HG03565 (cell line): Measurements from ENCODE around the gene PHF2.

Experiments
- ATAC-seq: cut with Tn5 transposase; IDR thresholded peaks from one replicate; pipeline ENCODE4 v1.9.1; 2021; ENCODE audit warnings: mild to moderate bottlenecking, moderate library complexity; ENCODE audit not compliant: unreplicated experiment

Gene PHF2

DNA sequence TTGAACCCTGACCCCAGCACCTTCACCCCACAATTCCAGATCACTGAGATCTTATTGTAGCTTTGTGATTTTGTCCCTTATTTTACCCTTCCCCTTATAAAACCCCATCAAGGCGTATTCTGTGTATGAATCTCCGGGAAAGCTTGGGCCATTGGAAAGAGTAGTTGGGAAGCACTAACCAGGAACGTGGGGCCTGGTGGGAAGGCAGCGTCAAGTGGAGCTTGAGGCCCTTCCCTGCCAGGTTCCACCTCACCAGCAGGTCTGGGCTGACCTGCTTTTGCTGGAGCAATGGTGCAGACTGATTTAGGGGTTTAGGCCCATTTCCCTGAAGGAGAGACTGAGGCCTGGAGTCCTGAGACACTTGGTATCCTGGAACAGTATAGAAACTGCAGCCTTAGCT is 9.3 kb downstream of the PHF2 start:
- ATAC-seq = no peak

DNA sequence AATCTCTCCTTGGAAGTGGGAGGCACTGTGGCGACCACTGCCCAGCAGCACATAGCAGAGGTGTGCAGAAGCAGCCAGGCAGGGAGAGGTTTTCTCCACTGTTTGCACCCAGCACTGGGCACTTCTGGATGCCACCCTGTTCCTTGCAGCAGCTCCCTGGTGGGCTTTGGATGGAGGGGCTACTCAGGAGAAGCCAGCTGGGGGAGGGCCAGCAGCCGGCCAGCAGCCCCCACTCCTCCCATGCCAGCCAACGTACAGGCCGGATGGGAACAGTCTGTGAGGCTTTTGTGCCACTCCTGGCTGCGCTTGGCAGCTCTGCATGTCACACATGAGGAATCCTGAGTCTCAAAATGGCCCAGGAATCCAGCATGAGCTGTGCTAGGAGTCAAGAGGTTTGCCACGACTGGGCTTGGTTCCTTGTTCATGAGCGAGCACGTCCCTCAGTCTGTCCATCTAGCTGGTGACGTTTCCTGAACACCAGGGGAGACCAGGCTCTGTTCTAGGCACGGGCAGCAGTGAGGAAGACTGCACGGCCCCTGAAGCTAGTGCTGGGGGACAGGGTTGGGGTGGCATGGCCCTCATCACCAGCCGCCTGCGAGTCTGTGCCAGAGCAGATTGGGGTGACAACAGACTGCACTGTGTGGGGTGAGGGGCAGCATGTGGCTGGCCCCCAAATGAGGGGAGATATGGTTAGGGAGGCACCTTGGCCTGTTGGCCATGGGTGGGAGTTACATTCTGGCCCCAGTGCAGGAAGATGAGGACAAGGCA is 10.1 kb downstream of the PHF2 start:
- ATAC-seq = no peak

DNA sequence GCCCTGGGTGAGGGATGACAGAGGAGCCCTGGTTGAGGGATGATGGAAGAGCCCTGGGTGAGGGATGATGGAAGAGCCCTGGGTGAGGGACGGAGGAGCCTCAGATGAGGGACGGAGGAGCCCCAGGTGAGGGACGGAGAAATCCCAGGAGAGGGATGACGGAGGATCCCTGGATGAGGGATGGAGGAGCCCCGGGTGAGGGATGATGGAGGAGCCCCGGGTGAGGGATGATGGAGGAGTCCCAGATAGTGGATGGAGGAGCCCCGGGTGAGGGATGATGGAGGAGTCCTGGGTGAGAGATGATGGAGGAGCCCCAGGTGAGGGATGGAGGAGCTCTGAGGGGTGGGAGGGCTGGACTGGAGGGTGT is 10.9 kb downstream of the PHF2 start:
- ATAC-seq = no peak

DNA sequence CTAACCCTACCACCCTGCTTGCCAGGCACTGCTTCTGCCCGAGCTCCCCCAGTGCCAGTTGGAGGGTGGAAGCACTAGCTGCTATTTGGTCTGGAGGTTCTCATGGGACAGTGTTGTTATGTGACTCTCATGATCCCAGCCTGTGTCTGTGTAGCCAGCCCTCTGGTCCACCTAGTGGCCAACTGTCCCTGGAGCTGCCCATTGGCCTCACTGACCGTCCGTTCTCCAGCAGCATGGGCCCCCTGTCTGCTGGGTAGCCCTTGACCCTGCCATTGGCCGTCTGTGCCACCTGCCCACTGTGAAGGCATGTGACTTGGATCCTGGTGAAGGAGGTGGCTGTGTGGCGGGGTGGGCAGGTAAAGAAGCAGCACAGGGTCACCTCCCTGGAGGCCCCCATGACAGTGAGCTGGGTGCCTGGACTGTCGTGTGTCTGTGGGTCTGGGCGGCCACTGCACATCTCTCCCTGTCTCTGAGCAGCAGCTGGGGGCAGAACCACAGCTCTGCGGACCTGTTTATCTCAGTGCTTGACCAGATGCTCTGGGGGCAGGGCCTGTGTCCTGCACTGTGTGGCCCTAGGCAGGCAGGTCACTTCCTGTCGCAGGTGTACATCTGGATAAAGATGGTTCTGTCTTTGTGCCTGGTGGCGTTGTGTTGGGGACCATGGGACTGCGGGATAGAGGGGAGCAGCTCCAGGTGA is 11.4 kb downstream of the PHF2 start:
- no peak for ATAC-seq

DNA sequence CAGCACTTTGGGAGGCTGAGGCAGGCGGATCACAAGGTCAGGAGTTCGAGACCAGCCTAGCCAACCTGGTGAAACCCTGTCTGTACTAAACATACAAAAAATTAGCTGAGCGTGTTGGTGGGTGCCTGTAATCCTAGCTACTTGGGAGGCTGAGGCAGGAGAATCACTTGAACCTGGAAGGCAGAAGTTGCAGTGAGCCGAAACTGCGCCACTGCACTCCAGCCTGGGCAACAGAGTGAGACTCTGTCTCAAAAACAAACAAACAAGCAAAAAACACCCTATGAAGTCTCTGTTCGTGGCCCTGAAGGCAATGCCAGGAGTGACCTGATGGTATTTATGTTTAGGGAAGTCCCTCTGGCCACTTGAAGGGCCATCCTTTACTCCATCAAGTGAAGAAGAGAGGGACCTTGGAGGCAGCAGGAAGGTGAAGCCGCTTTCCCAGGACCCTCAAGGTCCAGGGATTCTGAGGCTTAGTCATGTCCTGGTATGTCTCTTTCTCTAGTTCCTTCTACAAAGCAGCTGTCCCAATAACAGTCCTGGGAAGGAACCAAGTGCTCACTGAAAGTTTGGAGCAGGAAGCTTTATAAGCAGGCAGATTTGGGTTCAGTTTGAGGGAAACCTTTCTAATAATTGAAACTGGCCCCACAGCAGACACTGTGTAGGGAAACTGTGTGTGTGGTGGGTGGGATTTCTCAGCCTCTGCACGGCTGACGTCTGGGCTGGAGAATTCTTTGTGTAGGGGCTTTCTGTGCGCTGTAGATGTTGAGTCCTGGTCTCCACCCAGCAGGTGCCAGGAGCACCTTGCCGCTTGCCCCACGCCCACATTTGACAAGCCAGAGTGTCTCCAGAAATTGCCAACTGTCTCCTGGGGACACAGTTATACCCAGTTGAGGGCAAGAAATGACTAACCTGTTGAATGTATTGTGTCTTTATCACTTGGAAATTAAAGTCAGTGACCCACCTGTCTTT is 12.5 kb downstream of the PHF2 start:
- no peak for ATAC-seq

DNA sequence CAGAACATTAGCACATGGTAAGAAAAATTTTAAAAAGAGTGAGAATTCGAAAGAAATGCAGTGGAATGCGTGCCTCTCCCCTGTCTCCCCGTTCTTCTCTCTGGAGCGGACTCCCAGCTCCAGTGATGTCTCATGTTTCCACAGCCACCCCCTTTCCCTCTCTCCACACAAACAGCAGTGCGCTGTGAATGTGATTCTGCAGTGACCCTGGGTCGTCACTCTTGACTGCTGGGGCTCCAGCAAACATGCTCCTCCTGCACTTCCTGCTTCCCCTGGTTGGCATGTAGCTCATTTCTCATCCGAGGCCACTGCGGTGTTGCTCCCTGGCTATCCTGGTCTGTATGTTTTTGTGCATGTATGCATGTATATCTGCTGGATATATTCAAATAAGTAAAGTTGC is 13.3 kb downstream of the PHF2 start:
- no peak for ATAC-seq

DNA sequence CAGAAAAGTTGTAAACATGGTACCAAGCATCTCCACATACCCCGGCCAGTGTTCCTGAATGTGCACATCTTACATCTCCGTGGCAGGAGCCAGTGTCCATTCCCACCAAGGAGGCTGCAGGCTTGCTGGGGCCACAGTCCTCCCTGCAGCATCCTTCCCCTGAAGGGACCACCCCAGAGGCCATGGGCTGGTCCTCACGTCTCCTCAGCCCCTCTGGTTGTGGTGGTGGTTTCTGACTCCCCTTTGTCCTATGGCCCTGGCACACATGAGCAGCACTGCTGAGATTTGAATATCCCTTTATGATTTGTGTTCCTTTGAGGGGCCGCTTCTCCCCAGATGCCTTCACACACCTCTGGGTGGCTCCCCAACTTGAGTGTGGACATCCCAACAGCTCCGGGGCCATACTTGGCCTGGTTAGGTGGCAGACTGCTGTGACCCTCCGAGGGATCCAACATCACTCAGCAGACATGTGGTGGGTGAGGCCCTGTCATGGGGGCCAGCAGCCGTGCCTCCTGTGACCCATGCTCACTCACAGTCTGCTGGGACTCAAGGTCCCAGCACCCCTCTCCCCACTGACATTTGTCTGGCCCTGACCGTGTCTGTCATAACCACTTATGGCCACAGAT is 14.3 kb downstream of the PHF2 start:
- no peak for ATAC-seq

DNA sequence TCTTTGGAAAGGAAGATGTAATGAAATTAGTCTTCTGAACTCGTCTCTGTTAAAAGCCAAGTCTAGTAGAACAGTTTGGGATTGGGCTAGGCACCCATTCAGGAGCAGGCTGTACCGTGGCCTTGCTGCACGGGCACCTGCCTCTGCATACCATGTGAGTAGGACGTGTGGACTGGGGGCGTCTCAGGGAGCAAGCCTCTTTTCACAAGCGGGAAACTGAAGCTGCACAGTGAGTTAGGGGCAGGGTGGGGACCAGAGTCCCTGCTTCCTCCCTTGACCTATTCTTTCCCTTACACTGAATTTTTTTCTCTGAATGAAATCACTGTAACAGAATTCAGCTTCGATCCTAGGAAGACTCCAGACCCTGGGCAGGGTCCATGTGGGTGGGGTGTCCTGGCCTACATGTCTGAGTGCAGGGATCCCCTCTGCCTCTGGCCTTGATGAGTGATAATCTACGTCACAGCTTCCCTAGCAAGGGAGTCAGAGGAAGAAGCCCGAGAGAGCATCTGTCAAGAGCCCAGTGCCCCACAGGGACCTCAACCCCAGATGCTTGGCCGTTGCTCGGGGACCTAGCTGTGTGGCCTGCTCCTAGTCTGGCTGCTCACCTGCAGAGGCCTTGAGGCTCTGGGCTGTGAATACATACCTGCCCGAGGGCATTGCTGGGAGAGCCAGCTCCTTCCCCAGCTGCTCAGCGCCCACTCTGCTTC is 15.1 kb downstream of the PHF2 start:
- no peak for ATAC-seq

DNA sequence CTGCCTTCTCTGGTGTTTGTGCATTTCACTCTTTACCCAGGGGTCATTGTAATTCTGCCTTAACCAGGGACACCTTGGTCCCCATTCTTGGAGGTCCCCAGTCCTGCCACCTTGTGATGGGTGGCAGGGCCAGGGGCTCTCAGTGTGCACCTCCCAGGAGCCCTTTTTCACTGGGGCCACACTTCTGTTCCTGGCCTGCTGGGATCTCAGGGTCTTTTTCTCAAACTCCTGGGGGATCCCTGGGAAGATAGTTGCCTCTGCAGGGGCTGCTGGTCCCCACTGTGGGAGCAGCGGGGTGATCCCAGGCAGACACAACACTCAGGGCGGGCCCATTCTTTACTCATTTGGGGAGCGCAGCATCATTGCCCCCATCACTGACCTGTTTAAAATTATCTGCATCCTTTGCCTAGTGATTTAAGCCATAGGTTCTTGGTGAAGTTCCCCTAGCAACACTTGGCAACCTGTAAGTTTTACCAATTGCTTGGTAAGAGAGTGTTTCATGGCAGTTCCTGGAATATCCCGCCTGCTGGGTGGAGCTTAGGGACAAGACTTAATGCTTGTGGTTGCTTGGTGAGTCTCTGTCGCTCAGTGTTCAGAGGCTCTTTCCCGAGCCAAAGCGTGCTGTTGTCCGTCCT is 15.7 kb downstream of the PHF2 start:
- ATAC-seq = no peak

DNA sequence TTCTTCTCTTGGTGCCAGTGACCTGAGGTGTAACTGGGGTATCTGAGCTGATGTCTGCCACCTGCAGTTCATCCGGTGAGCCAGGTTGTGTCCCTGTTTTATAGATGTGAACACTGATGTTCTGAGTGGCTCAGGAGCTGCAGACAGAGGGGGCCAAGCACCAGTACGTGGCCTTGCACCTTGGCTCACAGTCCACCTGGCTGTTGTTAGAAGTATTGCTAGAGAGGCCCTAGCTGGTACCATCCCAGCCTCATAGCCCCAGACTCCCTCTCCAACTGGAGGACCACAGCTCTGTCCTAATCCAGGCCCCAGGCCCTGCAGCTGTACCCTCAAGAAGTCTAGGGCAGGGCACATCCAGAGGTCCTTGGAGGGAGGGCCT is 16.2 kb downstream of the PHF2 start:
- no peak for ATAC-seq

DNA sequence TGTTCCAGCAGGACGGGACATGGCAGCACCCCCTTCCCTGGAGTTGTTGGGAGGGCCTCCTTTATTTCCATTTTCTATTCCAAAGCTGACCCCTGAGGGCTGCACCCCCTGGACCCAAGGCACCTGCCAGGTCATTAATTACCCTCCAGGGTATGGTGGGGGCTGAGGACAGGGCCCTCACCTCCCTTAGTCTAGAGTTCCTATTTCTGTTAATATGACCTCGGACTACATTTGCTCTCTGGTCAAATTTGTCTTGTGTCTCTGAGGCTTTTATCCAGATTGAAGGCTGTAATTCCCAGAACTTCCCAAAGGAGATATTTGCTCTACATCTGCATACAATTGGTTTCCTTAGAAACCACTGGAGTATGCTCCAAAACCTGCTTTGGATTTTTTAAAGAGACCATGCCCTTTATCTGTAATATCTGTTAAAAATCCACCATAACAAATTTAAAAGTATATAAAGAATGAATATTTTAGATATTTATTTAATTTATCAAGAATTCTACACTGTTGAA is 16.8 kb downstream of the PHF2 start:
- ATAC-seq = no peak

DNA sequence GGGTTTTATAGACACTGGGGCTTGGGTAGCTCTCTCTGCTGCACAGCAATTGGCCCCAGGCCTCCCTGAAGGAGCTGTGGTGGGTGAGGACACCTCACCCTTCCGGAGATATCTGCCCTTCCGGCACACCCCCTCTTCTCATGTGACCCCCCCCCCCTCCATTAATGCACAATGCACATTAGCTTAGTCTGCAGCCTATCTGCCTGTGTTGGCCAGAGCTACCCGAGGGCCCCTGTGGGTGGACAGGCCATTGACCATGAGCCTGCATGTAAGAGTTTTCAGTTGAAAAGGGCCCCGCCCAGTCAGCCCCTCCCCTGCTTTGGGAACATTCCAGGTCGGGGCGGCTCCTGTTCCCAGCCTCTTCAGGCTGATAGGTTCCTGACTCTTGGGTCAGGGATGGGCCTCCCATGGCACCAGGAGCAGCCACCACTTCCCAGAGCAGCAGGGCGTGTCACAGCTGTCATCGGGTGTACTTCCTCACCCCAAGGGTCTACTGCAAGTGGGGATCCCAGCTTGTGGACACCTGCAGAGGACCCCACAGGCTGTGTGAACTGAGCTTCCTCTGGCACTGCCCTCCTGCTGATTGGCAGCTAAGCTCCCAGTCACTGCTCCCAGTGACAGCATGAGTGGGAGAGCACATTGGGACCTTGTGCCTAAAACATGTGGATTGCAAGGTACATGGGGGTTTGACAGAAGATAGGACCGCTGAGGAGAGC is 17.8 kb downstream of the PHF2 start:
- no peak for ATAC-seq

DNA sequence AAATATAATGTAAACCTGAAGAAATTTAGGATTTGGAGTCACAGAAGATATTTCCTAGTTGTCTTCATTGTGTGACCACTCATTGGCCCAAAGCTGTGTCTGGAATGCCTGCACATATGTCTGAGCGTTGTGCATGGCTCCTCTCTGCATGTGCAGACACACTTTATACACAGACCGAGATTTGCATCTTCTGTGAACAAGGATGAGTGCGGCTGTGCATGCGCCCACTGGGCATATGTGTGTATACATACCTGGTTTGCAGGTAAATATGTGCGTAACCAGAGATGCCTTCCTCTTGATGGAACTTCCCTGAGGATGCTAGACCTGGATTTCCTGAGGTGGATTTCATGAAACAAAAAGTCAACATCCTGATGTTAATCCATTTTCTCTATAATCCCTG is 19.1 kb downstream of the PHF2 start:
- no peak for ATAC-seq

DNA sequence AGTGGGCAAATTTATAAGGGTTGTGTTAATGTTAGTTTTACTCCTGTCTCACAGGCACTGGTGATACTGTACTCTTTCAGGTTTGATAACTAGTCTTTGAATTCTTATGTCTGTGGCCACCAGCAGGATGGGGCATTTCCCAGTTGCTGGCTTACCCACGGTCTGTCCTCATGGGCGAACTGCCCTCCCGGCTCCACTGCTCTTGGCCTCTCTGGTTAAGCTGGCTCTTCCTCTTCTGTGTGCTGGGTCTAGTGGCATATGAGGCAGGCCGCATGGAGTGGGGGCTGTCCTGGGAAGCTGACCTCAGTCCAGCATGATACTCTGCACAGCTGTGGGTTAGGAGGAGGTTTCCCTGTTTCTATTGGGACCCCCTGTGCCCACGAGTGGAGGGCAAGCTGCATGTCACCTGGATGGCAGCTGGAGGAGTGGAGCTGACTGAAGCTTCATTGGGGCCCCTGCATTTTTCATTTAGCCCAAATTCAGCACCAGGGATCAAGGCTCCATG is 19.5 kb downstream of the PHF2 start:
- ATAC-seq = no peak

DNA sequence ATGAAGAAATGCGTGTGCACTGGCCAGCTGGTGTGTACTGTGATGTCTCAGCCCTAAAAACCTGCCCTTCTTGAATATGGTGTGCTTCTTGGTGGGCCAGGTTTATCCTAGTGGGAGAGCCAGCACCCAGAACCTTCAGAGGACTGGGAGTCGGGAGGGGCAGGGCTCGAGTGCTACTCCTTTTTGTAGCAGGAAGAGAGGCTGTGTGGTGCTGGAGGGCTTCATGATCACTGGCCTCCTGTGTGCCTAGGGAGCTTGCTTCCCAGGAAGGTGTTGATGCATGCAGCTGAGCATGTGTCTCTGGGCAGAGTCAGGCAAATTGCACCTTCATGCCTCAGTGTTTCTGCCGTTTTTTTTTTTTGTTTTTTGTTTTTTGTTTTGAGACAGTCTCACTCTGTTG is 20.0 kb downstream of the PHF2 start:
- no peak for ATAC-seq

DNA sequence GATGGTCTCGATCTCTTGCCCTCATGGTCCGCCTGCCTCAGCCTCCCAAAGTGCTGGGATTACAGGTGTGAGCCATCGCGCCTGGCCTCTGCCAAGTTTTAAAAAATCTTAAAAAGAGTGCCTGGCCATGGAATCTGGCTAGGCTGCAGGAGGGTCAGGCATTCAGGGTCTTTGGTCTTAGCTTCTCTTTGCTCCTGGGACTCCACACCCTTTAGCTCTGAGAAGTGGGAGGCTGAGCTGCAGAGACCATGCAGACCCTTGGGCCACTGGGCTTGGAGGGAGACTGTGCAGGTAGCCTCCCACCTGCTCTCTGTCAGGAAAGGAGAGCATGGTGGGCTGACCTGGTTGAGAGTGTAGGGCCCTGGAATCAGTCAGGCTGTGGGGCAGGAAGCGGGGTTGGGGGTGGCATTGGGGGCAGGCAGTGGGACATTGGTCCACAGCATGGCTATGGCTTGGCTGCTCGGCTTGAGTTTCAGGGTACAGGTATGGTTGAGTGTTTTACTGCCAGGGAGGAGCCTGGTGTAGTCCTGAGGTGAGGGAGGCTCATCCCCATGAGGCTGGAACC is 20.8 kb downstream of the PHF2 start:
- ATAC-seq = no peak

DNA sequence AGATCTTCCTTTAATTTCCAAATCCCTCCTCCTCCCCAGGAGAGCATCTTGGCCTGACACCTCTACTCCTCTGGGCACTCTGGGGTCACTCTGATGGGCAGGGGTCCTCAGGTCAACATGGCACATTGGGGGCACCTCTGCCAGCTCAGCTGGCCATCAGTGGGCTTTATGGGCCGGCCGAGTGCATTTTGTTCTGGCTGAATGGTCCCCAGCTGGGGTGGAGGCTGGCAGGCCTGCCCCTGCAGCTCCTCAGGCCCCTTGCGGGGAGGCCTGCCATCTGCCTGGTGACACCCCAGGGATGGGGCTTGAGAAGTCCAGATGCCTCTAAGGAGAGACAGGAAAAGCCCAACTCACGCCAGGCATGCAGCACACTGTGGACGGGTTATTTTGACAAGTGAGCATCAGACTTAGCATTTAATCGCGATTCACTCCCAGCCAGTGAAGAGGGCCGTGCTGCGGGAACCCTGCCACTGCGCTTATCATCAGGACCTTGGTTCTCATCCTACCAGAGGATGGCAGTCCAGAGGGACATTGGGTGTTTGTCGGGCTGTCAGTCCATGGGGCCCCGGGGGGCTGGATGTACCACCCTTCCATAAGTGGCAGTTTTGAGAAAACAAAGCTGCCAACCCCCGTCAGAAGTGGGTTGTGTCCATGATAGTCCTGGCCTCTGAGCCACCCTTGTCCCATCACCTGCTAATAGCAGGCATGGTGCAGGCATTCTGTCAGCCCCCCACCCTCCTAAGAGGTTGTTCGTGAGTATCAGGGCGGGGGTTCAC is 21.7 kb downstream of the PHF2 start:
- ATAC-seq = no peak

DNA sequence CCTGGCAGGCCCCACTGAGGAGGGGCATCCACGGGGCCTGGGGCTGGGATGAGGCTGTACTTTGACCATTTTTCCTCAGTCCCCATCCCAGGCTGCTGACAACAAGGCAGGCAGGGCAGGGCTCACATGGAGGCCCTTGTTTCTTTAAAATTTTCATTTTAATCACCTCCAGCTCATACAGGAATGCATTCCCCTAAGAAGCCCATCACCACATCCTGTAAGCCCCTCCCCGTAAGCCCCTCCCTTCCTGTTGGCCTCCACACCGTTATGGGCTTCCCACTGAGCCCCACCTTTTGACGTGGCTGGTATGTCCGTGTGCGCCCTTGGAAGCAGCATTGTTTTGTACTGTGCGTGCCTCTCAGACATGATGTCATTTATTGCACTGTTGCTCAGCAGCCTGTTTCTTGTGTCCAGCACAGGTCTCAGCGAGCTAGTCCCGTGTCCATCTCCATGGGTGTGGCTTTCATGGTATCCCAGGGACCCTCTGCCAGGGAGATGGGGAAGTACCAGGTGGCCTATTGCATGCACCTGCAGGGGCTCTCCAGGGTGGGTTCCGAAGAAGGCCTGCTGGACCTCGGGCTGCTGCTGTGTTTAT is 22.4 kb downstream of the PHF2 start:
- no peak for ATAC-seq
